IPS-NIHi7 (cell line): ENCODE results near the gene MIEN1.
"Not testable (repeated sequence)": the region's sequence is repeated elsewhere in the genome, so short reads cannot be mapped to it uniquely, and the experiment has no call there.

Experiments used
- DNase-seq: peaks from one replicate; pipeline ENCODE4 v3.0.0; 2012; ENCODE audit warnings: mixed read lengths; ENCODE audit errors: extremely low spot score

The MIEN1 gene

GRCh38 chr17:39716073-39716818 lies 14.1 kb downstream of the MIEN1 start:
- DNase-seq = no peak

GRCh38 chr17:39715375-39716072 lies 14.8 kb downstream of the MIEN1 start:
- no peak for DNase-seq

GRCh38 chr17:39714234-39714633 lies 16.1 kb downstream of the MIEN1 start:
- no peak for DNase-seq

- no peak for DNase-seq
Measured at GRCh38 chr17:39711851-39712250, 18.5 kb downstream of the MIEN1 start.

GRCh38 chr17:39711071-39711470 lies 19.3 kb downstream of the MIEN1 start:
- not testable (repeated sequence) for DNase-seq

GRCh38 chr17:39709998-39710964 lies 20.1 kb downstream of the MIEN1 start:
- DNase-seq = no peak

- no peak for DNase-seq
Measured at GRCh38 chr17:39709319-39709997, 20.9 kb downstream of the MIEN1 start.

- no peak for DNase-seq
Measured at GRCh38 chr17:39706921-39707337, 23.4 kb downstream of the MIEN1 start.

- DNase-seq = no peak
Measured at GRCh38 chr17:39706383-39706782, 23.9 kb downstream of the MIEN1 start.

- DNase-seq = no peak
Measured at GRCh38 chr17:39705786-39706348, 24.5 kb downstream of the MIEN1 start.

- peak; percentile 51 for DNase-seq
Measured at GRCh38 chr17:39704821-39705551, 25.3 kb downstream of the MIEN1 start.

- no peak for DNase-seq
Measured at GRCh38 chr17:39703913-39704312, 26.4 kb downstream of the MIEN1 start.

GRCh38 chr17:39702901-39703893 lies 27.1 kb downstream of the MIEN1 start:
- no peak for DNase-seq

GRCh38 chr17:39701784-39702422 lies 28.4 kb downstream of the MIEN1 start:
- no peak for DNase-seq

GRCh38 chr17:39701012-39701783 lies 29.1 kb downstream of the MIEN1 start:
- no peak for DNase-seq

GRCh38 chr17:39700148-39700987 lies 30.0 kb downstream of the MIEN1 start:
- no peak for DNase-seq

- peak; percentile 74 for DNase-seq
Measured at GRCh38 chr17:39699818-39700147, 30.5 kb downstream of the MIEN1 start, which contains the start of gene ERBB2. Gene ERBB2, plus strand, starts transcription at chr17:39700064. Its CDS starts 175 bp downstream, at chr17:39700239.
